ENCODE results near the gene LECT2.

The LECT2 gene

GRCh38 chr5:135954899-135955298 lies at the start of gene LECT2:
LECT2 (minus strand) TSS chr5:135954983; CDS start chr5:135954833, 150 bp downstream.
- DNase-seq (ENCODE audit: low read depth, low spot score): no peak

GRCh38 chr5:136004436-136004835 lies 49.7 kb upstream of the LECT2 start:
- DNase-seq (ENCODE audit: low read depth, low spot score): no peak

DNA sequence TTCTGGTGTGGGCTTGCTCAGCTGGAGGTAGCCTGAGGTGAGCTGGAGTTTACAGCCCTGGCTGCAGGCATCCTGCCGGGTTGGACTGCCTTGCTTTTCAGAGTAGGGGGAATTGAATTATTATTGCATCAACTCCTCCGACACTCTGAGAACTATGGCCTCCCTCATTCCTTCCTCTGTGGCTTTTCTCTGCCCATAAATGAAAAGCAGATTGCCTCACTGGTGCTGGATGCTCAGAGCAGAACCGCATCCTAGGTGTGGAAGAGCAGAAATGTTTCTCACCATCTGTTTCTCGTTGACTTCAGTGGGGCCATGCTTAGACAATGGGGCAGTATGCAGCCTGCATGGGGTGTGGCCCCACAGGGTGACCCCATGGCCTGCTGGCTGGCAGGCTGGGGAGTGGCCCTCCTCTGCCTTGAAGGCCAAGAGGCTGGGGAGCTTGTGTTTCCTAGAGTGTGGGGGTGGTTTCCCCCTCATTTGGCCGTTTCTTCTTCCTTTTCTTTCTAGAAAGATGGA lies 46.7 kb upstream of the LECT2 start:
- no peak for DNase-seq (ENCODE audit: low read depth, low spot score)

DNA sequence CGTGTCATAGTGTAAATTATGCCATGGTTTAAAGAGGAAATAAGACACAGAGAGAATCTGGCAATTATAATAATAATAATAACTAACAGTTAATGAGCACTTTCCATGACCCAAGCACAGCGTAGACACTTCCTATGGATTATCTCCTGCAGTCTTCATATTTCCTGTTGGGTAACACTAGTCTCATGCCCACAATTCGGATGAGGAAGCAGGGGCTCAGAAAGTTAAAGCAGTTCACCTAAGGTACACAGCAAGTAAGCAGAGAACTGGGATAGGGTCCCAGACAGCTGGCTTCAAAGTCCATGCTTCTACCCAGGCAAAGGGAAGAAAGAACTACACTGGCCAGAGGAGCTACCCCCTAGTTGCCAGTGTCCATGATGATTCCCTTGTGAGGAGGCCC lies 46.1 kb upstream of the LECT2 start:
- no peak for DNase-seq (ENCODE audit: low read depth, low spot score)

DNA sequence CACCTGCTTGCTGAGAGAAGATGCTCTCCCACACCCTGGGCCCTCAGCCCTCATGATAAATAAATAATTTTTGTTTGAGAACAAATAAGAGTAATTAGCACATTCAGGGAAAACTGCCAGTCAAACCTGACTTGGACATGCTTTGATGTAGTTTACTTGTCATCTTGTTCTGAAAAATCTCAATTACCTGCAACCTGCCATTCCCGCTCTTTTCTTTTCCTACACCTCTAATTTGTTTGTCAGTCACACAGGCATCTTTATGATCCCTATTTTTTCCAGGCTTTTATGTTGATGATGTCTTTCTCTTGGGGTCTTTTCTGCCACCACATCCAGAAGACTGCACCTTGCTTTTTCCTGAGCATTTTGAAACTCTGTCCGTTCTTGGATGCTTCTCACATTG lies 45.4 kb upstream of the LECT2 start:
- DNase-seq (ENCODE audit: low read depth, low spot score): no peak

- DNase-seq (ENCODE audit: low read depth, low spot score): no peak
Measured at GRCh38 chr5:135999406-136000139, 44.8 kb upstream of the LECT2 start.

DNA sequence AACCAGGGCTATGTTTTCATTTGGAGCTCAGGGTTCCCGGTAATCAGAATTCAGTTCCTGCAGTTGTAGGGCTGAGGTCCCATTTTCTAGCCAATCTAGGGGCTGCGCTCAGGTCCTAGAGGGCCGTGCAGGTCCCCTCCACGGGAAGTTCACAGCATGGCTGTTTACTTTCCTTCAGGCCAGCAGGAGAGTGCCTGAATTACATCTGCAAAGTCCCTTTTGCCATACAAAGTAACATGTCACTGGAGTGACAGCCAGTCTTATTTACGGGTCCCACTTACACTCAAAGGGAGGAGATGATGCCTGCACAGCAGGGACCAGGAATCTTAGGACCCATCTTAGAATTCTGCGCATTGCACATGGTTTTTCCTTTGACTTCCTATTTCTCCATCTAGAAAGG lies 44.1 kb upstream of the LECT2 start:
- no peak for DNase-seq (ENCODE audit: low read depth, low spot score)

- DNase-seq (ENCODE audit: low read depth, low spot score): no peak
Measured at GRCh38 chr5:135997673-135998335, 43.0 kb upstream of the LECT2 start.

- no peak for DNase-seq (ENCODE audit: low read depth, low spot score)
Measured at GRCh38 chr5:135996611-135997010, 41.8 kb upstream of the LECT2 start.

DNA sequence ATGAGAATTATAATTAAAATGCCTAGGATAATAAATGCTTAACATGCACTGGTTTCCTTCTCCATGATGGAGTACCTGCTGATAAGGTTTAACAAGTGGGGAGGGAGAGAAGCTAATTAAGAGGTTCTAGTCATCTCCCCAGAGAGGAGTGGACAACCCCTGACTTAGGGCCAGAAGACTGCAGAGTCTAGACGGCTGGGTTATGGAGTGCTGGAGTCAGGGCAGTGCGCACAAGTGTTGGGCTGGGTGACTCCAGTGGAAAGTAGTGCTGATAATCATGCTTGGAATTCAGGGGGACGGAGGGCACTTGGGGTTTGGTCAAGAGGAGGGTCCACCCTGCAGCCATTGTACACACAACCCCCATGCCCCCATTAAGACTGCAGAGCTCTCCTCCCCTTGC lies 41.2 kb upstream of the LECT2 start:
- DNase-seq (ENCODE audit: low read depth, low spot score): no peak

DNA sequence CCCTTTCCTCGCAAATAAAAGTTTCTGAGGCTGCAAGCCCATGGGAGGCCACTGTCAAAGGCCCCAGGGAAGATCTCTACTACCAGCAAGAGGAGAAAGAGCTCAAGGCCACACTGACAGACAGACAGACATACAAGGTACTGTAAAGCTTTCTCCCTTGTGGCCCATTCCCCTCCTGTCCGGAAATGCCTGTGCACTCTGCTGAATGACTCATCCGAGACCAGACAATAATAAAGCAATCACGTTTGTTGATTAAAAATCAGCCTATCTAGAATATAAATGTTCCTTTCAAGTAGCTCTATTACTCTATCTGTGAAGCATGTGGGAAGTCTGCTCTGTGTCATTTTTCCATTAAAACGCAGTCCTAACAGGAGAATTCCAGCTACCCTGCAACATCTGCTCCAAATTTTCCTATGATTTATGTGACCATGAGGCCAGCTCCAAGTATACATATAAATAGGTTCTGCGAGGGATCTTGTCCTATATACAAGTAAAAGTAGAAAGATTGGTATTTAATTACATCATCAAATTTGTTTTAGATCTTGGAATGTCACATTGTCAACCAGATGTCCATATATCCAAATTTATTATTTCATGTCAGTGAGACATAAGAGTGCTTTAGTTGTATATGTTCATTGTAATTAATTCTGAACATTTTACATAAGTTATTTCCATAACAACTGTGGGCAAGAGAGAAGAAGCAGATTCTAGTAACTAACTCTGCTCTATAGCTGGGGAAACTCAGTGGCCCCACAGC lies 39.3 kb upstream of the LECT2 start:
- DNase-seq (ENCODE audit: low read depth, low spot score): no peak

DNA sequence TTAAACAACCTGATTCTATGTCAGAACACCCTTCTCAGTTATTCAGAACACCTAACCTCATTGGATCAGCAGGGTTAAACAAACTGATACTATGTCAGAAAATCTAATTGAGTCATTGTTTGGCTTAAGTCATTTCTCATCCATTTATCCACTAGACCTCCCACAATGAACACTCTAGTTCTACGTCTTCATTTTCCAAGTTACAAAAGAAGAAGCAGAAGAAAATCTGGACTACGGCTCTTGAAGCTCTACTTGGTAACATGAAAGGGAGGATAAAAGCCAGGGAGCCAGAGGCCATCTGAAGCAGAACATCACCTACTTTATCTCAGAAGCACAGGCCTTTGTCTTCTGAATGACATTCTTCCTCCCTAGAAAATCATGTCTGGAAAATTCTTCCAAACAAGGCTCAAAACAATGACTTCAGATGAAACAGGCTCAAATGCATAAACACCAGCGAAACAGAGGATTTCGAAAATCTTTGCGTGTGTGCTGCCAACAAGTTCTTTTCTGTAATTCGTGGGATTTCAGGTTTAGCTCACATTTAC lies 38.6 kb upstream of the LECT2 start:
- no peak for DNase-seq (ENCODE audit: low read depth, low spot score)

DNA sequence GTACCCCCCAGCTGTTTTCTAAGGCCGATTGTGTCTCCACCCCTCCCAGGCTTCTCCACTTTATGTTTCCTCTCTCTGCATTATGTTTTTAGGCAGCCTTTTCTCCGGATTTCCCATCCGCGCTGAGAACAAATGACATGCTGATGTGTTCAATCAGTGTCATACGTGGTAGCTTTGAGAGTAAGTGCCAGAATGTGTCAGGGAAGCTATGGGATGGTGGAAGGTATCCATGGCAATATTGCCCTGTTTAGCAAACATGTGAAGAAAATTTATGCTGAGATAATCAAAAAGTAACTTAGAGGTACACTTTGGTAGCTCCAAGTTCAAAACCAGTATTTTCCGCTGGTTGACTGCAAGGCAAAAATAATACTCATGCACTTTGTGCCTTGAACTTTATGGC lies 36.6 kb upstream of the LECT2 start:
- no peak for DNase-seq (ENCODE audit: low read depth, low spot score)

DNA sequence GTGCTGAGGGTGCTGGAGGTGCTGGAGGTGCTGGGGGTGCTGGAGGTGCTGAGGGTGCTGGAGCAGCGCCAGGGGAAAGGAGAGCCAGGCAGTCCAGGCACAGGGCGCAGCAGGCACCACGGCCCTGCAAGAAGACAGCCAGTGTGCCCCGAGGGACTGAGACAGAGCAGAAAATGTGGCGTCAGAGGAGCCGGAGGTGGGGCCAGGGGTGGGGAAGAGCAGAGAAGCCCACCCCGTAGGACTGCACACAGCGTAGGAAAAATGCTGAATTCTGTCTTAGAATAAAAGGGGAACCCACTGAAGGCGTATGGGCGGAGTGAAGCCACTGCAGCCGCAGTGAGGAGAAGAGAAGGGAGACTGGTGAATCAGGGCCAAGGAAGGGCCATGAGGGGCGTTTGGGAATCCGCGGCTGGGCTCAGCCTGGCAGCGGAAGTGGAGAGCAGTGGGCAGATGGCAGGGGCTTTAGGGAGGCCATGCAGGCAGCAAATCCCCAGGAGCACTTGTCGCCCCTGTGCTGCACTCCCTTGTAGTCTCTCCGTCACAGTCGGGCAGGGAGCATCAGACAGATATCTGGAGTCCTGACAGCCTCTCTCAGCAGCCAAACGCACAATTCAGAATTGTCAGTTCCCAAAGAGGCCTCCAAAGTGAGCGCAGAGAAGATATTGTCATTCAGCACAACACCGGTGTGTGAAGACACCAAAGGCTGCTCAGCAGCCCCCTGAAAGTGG lies 35.9 kb upstream of the LECT2 start:
- no peak for DNase-seq (ENCODE audit: low read depth, low spot score)

- DNase-seq (ENCODE audit: low read depth, low spot score): no peak
Measured at GRCh38 chr5:135989686-135990085, 34.9 kb upstream of the LECT2 start.

GRCh38 chr5:135988546-135988945 lies 33.8 kb upstream of the LECT2 start:
- DNase-seq (ENCODE audit: low read depth, low spot score): no peak

- DNase-seq (ENCODE audit: low read depth, low spot score): no peak
Measured at GRCh38 chr5:135986891-135987401, 32.2 kb upstream of the LECT2 start.

DNA sequence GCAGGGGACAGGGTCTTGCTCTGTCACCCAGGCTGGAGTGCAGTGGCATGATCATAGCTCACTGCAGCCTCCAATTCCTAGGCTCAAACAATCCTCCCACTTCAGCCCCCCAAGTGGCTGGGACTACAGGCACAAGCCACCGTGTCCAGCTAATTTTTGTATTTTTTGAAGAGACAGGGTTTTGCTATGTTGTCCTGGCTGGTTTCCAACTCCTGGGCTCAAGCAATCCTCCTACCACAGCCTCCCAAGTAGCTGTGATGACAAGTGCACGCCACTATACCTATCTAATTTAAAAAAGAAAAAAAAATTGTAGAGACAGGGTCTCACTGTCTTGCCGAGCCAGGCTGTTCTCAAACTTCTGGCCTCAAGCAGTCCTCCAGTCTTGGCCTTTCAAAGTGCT lies 31.6 kb upstream of the LECT2 start:
- no peak for DNase-seq (ENCODE audit: low read depth, low spot score)

DNA sequence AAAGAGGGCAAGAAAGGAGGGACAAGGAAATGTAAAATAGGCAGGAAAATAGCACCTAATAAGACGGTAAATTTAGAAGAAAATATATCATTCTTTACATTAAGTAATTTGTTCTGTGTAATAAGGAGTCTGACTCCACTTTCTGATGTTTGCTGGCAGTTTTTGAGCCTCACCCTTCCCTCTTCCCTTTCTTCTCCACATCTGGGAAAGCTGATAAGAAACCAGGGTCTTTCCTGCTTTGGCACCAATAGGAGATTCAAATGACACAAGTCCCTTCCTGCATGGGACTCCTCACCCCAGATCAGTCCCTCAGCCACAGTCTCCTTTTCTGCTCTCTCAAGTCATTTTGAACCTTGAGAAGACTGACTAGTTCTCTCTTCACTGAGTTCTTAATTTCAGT lies 31.2 kb upstream of the LECT2 start:
- no peak for DNase-seq (ENCODE audit: low read depth, low spot score)

GRCh38 chr5:135980620-135981019 lies 25.8 kb upstream of the LECT2 start:
- DNase-seq (ENCODE audit: low read depth, low spot score): no peak

- no peak for DNase-seq (ENCODE audit: low read depth, low spot score)
Measured at GRCh38 chr5:135979510-135979909, 24.7 kb upstream of the LECT2 start.

Measured in iPS DF 19.7 (cell line).